K562 (cell line): Measurements from ENCODE around the gene CGB8. TPM values are rescaled to one million over a fixed set of nuclear protein-coding genes. Genes with fewer than 3 reads are reported as not detected.
"Not testable (repeated sequence)": the region's sequence is repeated elsewhere in the genome, so short reads cannot be mapped to it uniquely, and the experiment has no call there.

Experiments used
- ATAC-seq: fragments of 200-7000 bp; cut with Tn5 transposase; 3 replicates; pipeline ENCODE4 v1.9.1; 2020; ENCODE audit warnings: moderate library complexity
- BruUV-seq: library from RNA; stranded (reverse); fragments of 400-500 nt; replicated peaks from 2 replicates; lab custom pipeline; 2021; lab: Mats Ljungman, UMichigan
- CTCF ChIA-PET: fragments of 300-600 bp; formaldehyde crosslinking; extraction: SDS; loops from one replicate; lab custom pipeline; 2021; ENCODE audit warnings: low intra/inter-chr PET ratio; lab: Yijun Ruan, JAX
- POLR2A ChIA-PET: fragments of 300-600, 350-650 bp; sonication (Branson Sonifier 250); formaldehyde crosslinking; extraction: SDS; loops from one replicate; lab custom pipeline; 2021; ENCODE audit warnings: antibody characterized with exemption, inconsistent platforms; lab: Yijun Ruan, JAX
- DNase-seq, 4 experiments: peaks; one replicate each; pipeline versions ENCODE4 v3.0.0 to v3.0.0-alpha.2; 2011 to 2018; ENCODE audit warnings: low spot score in 3 of 4, mixed read lengths in 3 of 4; ENCODE audit errors: extremely low read depth in 1 of 4
- FAIRE-seq: peaks from 2 replicates; lab custom pipeline; 2011; peaks lifted over from hg19 to GRCh38; lab: Jason Lieb, UNC
- H2AFZ ChIP-seq: 2 replicates; pipeline ENCODE4 v1.6.0; 2011; ENCODE audit warnings: low read depth, low read length, control low read depth, inconsistent platforms
- H3K27ac ChIP-seq: fragments of 200-600 bp; 3 replicates; pipeline ENCODE4 v1.8.0; 2011; ENCODE audit warnings: low read depth, mild to moderate bottlenecking, control low read depth, inconsistent platforms, low read length, moderate library complexity, mixed read lengths; ENCODE audit errors: extremely low read depth
- H3K27me3 ChIP-seq, 2 experiments: fragments of 300-600 bp in 1 of 2; 2 replicates in 1 of 2; 3 replicates in 1 of 2; pipeline versions ENCODE4 v1.6.0 to v1.8.0; 2011; ENCODE audit warnings: inconsistent platforms in 2 of 2, low read length in 2 of 2, mild to moderate bottlenecking in 1 of 2, mixed read lengths in 1 of 2, moderate library complexity in 1 of 2; ENCODE audit not compliant: control insufficient read depth in 2 of 2, insufficient read depth in 2 of 2
- H3K36me3 ChIP-seq: fragments of 300-600 bp; 3 replicates; pipeline ENCODE4 v1.8.0; 2011; ENCODE audit warnings: mild to moderate bottlenecking, low read length, inconsistent platforms; ENCODE audit not compliant: control insufficient read depth, insufficient read depth
- H3K4me1 ChIP-seq, 2 experiments: fragments of 200-600 bp in 1 of 2; replicated peaks in 1 of 2; 2 replicates in 1 of 2; 3 replicates in 1 of 2; pipeline versions ENCODE4 v1.5.1 to v1.8.0; 2011; ENCODE audit warnings: inconsistent platforms in 2 of 2, low read length in 2 of 2, mild to moderate bottlenecking in 1 of 2, mixed read lengths in 1 of 2, moderate library complexity in 1 of 2; ENCODE audit not compliant: control insufficient read depth in 2 of 2, insufficient read depth in 2 of 2
- H3K4me2 ChIP-seq: 2 replicates; pipeline ENCODE4 v1.6.1; 2011; ENCODE audit warnings: low read length, control low read depth, inconsistent platforms, mixed read lengths; ENCODE audit not compliant: insufficient read depth
- H3K4me3 ChIP-seq: fragments of 200-600 bp; sonication (generic), shearing (Covaris generic); 2 replicates; pipeline ENCODE4 v1.5.1; 2016; ENCODE audit warnings: control low read depth, inconsistent platforms
- H3K79me2 ChIP-seq: fragments of 200-600 bp; 3 replicates; pipeline ENCODE4 v1.8.0; 2011; ENCODE audit warnings: low read length, inconsistent platforms; ENCODE audit not compliant: control insufficient read depth, insufficient read depth
- H3K9ac ChIP-seq, 2 experiments: 2 replicates each; pipeline versions ENCODE4 v1.6.0 to v1.6.1; 2011; ENCODE audit warnings: low read depth in 2 of 2, low read length in 2 of 2, control low read depth in 1 of 2, inconsistent platforms in 1 of 2, mild to moderate bottlenecking in 1 of 2, mixed read lengths in 1 of 2; ENCODE audit not compliant: insufficient read depth in 1 of 2
- H3K9me1 ChIP-seq: one replicate; pipeline ENCODE4 v1.6.0; 2011; ENCODE audit warnings: inconsistent platforms, mild to moderate bottlenecking, low read length, moderate library complexity; ENCODE audit not compliant: control insufficient read depth, insufficient read depth
- H3K9me3 ChIP-seq: replicated peaks from 2 replicates; pipeline ENCODE4 v1.5.1; 2011; ENCODE audit warnings: low read depth, low read length, inconsistent platforms; ENCODE audit not compliant: control insufficient read depth, insufficient read depth
- H4K20me1 ChIP-seq: replicated peaks from 2 replicates; pipeline ENCODE4 v1.6.1; 2011; ENCODE audit warnings: low read length, inconsistent platforms, mixed read lengths; ENCODE audit not compliant: control insufficient read depth, insufficient read depth
- ATF7 ChIP-seq: fragments of 450-650 bp; IDR thresholded peaks from 2 replicates; pipeline ENCODE4 v1.7.1; 2014; ENCODE audit warnings: mild to moderate bottlenecking, moderate library complexity
- BHLHE40 ChIP-seq: IDR thresholded peaks from 2 replicates; pipeline ENCODE4 v1.6.1; 2011; ENCODE audit warnings: low read length, improper control_type of control experiment
- CREM ChIP-seq: IDR thresholded peaks from 2 replicates; pipeline ENCODE4 v1.6.1; 2014; ENCODE audit warnings: antibody characterized with exemption, low read depth
- CTBP1 ChIP-seq: fragments of 450-650 bp; IDR thresholded peaks from 2 replicates; pipeline ENCODE4 v1.6.1; 2016; ENCODE audit warnings: borderline replicate concordance
- CTCFL ChIP-seq: IDR thresholded peaks from 2 replicates; pipeline ENCODE4 v1.6.1; 2011; ENCODE audit warnings: borderline replicate concordance, low read depth, mild to moderate bottlenecking, moderate library complexity, low read length; ENCODE audit not compliant: insufficient read depth, poor library complexity, severe bottlenecking
- FOS ChIP-seq: IDR thresholded peaks from 3 replicates; pipeline ENCODE4 v1.6.1; 2011; ENCODE audit not compliant: insufficient read length; ENCODE audit errors: extremely low read depth
- HCFC1 ChIP-seq: IDR thresholded peaks from 2 replicates; pipeline ENCODE4 v1.6.1; 2012; ENCODE audit warnings: low read depth, low read length, improper control_type of control experiment
- HDAC2 ChIP-seq: fragments of 450-650 bp; IDR thresholded peaks from 2 replicates; pipeline ENCODE4 v1.6.1; 2016; ENCODE audit warnings: mild to moderate bottlenecking
- KLF16 ChIP-seq: IDR thresholded peaks from 2 replicates; pipeline ENCODE4 v1.6.1; 2016; ENCODE audit warnings: antibody characterized with exemption
- RFX5 ChIP-seq: IDR thresholded peaks from 2 replicates; pipeline ENCODE4 v1.6.1; 2011; ENCODE audit warnings: low read depth, mild to moderate bottlenecking, improper control_type of control experiment, low read length
- RREB1 ChIP-seq: fragments of 250-450 bp; sonication (Bioruptor Pico); IDR thresholded peaks from 2 replicates; pipeline ENCODE4 v1.4.0; 2020
- SPI1 ChIP-seq: IDR thresholded peaks from 2 replicates; pipeline ENCODE4 v1.6.1; 2011; ENCODE audit warnings: low read depth, low read length, control low read depth, borderline replicate concordance
- TARDBP ChIP-seq: fragments of 450-650 bp; IDR thresholded peaks from 2 replicates; pipeline ENCODE4 v1.6.1; 2016
- TBP ChIP-seq: optimal IDR thresholded peaks from 2 replicates; pipeline ENCODE3; 2011; ENCODE audit warnings: low read depth, low read length, improper control_type of control experiment
- XRCC5 ChIP-seq: fragments of 200-400 bp; formaldehyde crosslinking; IDR thresholded peaks from 2 replicates; pipeline ENCODE4 v1.6.1; 2017; ENCODE audit warnings: low read depth, mild to moderate bottlenecking, low read length
- WGBS: fragments of 100-300 bp; shearing (Covaris generic); methylation state at CpG from one replicate; pipeline ENCODE4 v1.1.6; 2016; ENCODE audit warnings: low coverage, mixed read lengths; ENCODE audit not compliant: insufficient coverage; ENCODE audit errors: missing lambda C conversion rate; 5-methylcytosine and 5-hydroxymethylcytosine counted together
- in situ Hi-C: fragments of 300-500 bp; cut with MboI; formaldehyde crosslinking; loops from 4 replicates; pipeline ENCODE4 v1.15.0; 2018; ENCODE audit warnings: inconsistent platforms, mixed read lengths
- intact Hi-C: fragments of 100-400 bp; cut with micrococcal nuclease; formaldehyde crosslinking; loops from 2 replicates; pipeline ENCODE4 v1.14.2; 2022
- polyA plus RNA-seq, 8 experiments: library from polyadenylated mRNA; depleted of rRNA in 4 of 8; stranded (reverse) in 5 of 8; unstranded in 3 of 8; fragments of >200 nt; fragmentation: Nextera tagmentation in 2 of 8; fragmentation: Illumina TruSeq in 1 of 8; extraction: Ambion mirVana in 2 of 8; extraction: Trizol in 1 of 8; gene quantifications; 2 replicates each; pipeline versions ENCODE4 v1.2.1 to v1.2.3, GENCODE V29; 2011 to 2014; ENCODE audit warnings: inconsistent platforms in 1 of 8, missing spikeins in 1 of 8
- total RNA-seq, 7 experiments: library from RNA; depleted of rRNA in 6 of 7; stranded (reverse); fragments of >200 nt in 6 of 7; fragmentation: Illumina TruSeq in 2 of 7; extraction: Trizol in 2 of 7; gene quantifications; 2 replicates each; pipeline versions ENCODE4 v1.2.1 to v1.2.3, GENCODE V29; 2011 to 2021; ENCODE audit warnings: low replicate concordance in 1 of 7

The CGB8 gene
- total and polyA plus RNA-seq, 9 of the 15 experiments (the other 6 are each of a cell fraction or from before 2014, with no cell fraction given), result not detected

GRCh38 chr19:49036815-49037214 is 12.1 kb downstream of the CGB8 start, which contains the start of gene CGB1:
TSS of gene CGB1 (minus strand) at chr19:49036895. CDS start at chr19:49036711, 184 bp downstream.
- FAIRE-seq, result peak; percentile 96
- WGBS, result 0% methylated on average over 13 of the region's 18 CpGs
- not testable (repeated sequence) for H3K9me1 ChIP-seq
- TF ChIP-seq ATF7 (peak; percentile 94), BHLHE40 (0 out of 2 replicates have a peak, but pooled peaks have one; percentile 4), CTBP1 (peak; percentile 96), RFX5 (peak; percentile 47; the same call in 1 of the 2 replicates), RREB1 (CRISPR knock-in tag) (peak; percentile 99), FOS (peak; percentile 43), XRCC5 (peak; percentile 78; the same call in 1 of the 2 replicates), SPI1 (0 out of 2 replicates have a peak, but pooled peaks have one; percentile 22), HDAC2 (peak; percentile 89), HCFC1 (0 out of 2 replicates have a peak, but pooled peaks have one; percentile 31), TARDBP (0 out of 2 replicates have a peak, but pooled peaks have one; percentile 27), CREM (peak; percentile 93), CTCFL (peak; percentile 57), TBP (peak; percentile 94), KLF16 (0 out of 2 replicates have a peak, but pooled peaks have one; percentile 36)

More at GRCh38 chr19:49036815-49037214, 12.1 kb downstream of the CGB8 start, which contains the start of gene CGB1:
- H3K4me2 ChIP-seq, intact Hi-C loops, H3K9me3 ChIP-seq, H3K4me3 ChIP-seq, H2AFZ ChIP-seq, H3K27me3 ChIP-seq, H3K36me3 ChIP-seq, H3K9ac ChIP-seq, BruUV-seq, H3K79me2 ChIP-seq, in situ Hi-C loops, H3K4me1 ChIP-seq, CTCF ChIA-PET, H3K27ac ChIP-seq, H4K20me1 ChIP-seq, POLR2A ChIA-PET: not testable (repeated sequence)
- DNase-seq, result peak; percentile 78 to 89 (median 83)
- ATAC-seq, result peak; percentile 93
